HEK293T (cell line): ENCODE data around the gene WDR38.

Experiments
- CTCF ChIA-PET: fragments of 350-600 bp; formaldehyde crosslinking; extraction: SDS; loops from one replicate; lab custom pipeline; 2021; ENCODE audit warnings: antibody characterized with exemption, inconsistent platforms; lab: Yijun Ruan, JAX
- POLR2A ChIA-PET: fragments of 350-600 bp; formaldehyde crosslinking; extraction: SDS; loops from one replicate; lab custom pipeline; 2020; ENCODE audit warnings: antibody characterized with exemption, inconsistent platforms; lab: Yijun Ruan, JAX
- DNase-seq: peaks from one replicate; pipeline ENCODE4 v3.0.0; 2012; ENCODE audit warnings: mixed read lengths; ENCODE audit errors: extremely low spot score
- ARNT ChIP-seq: fragments of 450-650 bp; IDR thresholded peaks from 2 replicates; pipeline ENCODE4 v1.6.1; 2017; ENCODE audit warnings: mild to moderate bottlenecking
- BHLHE40 ChIP-seq: fragments of 450-650 bp; IDR thresholded peaks from 2 replicates; pipeline ENCODE4 v1.6.1; 2016; ENCODE audit warnings: mild to moderate bottlenecking, moderate library complexity, borderline replicate concordance
- CTBP1 ChIP-seq: fragments of 450-650 bp; IDR thresholded peaks from 2 replicates; pipeline ENCODE4 v1.6.1; 2016; ENCODE audit warnings: borderline replicate concordance
- ELF4 ChIP-seq: fragments of 450-650 bp; IDR thresholded peaks from 2 replicates; pipeline ENCODE4 v1.6.1; 2017; ENCODE audit warnings: antibody characterized with exemption
- FOXA1 ChIP-seq: fragments of 450-650 bp; IDR thresholded peaks from 2 replicates; pipeline ENCODE4 v1.6.1; 2016; ENCODE audit warnings: mild to moderate bottlenecking
- FOXK2 ChIP-seq: fragments of 450-650 bp; IDR thresholded peaks from 2 replicates; pipeline ENCODE4 v1.6.1; 2016; ENCODE audit warnings: mild to moderate bottlenecking
- FOXM1 ChIP-seq: fragments of 450-650 bp; IDR thresholded peaks from 2 replicates; pipeline ENCODE4 v1.6.1; 2017; ENCODE audit warnings: mild to moderate bottlenecking, borderline replicate concordance
- HDGF ChIP-seq: fragments of 450-650 bp; IDR thresholded peaks from 2 replicates; pipeline ENCODE4 v1.6.1; 2017; ENCODE audit warnings: antibody characterized with exemption, borderline replicate concordance
- L3MBTL2 ChIP-seq: fragments of 450-650 bp; conservative IDR thresholded peaks from 2 replicates; pipeline ENCODE4 v1.6.1; 2016; ENCODE audit warnings: mild to moderate bottlenecking
- LEF1 ChIP-seq: fragments of 450-650 bp; IDR thresholded peaks from 2 replicates; pipeline ENCODE4 v1.6.1; 2017; ENCODE audit warnings: mild to moderate bottlenecking, borderline replicate concordance
- NFRKB ChIP-seq: fragments of 450-650 bp; IDR thresholded peaks from 2 replicates; pipeline ENCODE4 v1.6.1; 2016; ENCODE audit warnings: mild to moderate bottlenecking, moderate library complexity
- SP1 ChIP-seq: fragments of 450-650 bp; IDR thresholded peaks from 2 replicates; pipeline ENCODE4 v1.6.1; 2017
- SUZ12 ChIP-seq: fragments of 450-650 bp; IDR thresholded peaks from 2 replicates; pipeline ENCODE4 v1.6.1; 2016; ENCODE audit warnings: mild to moderate bottlenecking
- TARDBP ChIP-seq: fragments of 450-650 bp; IDR thresholded peaks from 2 replicates; pipeline ENCODE4 v1.6.1; 2016
- ZNF384 ChIP-seq: fragments of 450-650 bp; IDR thresholded peaks from 2 replicates; pipeline ENCODE4 v1.6.1; 2016
- TF ChIP-seq, protein P1 (sequence below): fragments of 450-650 bp; IDR thresholded peaks from 2 replicates; pipeline ENCODE4 v1.6.1; 2016

WDR38 gene

GRCh38 chr9:124852121-124852828 is 985 bp upstream of the WDR38 start:
- ChIA-PET CTCF (interaction anchor here (0.6 to 8.0 kb wide), 19 partner anchors 9 to 115 kb away, joined by 3 to 244 read pairs (median 6); partner anchors contain the start of genes ARPC5L, NR6A1 and OLFML2A), POLR2A (interaction anchor here (2.0 to 3.4 kb wide), 3 partner anchors 10 to 81 kb away, joined by 8 to 29 read pairs (median 24); partner anchors contain the start of genes ARPC5L, NR6A1, OLFML2A and RPL35)
- DNase-seq: no peak
- TF ChIP-seq SUZ12: no peak
- TF ChIP-seq ELF4: no peak
- TF ChIP-seq, protein P1, sequence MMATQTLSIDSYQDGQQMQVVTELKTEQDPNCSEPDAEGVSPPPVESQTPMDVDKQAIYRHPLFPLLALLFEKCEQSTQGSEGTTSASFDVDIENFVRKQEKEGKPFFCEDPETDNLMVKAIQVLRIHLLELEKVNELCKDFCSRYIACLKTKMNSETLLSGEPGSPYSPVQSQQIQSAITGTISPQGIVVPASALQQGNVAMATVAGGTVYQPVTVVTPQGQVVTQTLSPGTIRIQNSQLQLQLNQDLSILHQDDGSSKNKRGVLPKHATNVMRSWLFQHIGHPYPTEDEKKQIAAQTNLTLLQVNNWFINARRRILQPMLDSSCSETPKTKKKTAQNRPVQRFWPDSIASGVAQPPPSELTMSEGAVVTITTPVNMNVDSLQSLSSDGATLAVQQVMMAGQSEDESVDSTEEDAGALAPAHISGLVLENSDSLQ: no peak
- no peak for TF ChIP-seq ARNT

DNA sequence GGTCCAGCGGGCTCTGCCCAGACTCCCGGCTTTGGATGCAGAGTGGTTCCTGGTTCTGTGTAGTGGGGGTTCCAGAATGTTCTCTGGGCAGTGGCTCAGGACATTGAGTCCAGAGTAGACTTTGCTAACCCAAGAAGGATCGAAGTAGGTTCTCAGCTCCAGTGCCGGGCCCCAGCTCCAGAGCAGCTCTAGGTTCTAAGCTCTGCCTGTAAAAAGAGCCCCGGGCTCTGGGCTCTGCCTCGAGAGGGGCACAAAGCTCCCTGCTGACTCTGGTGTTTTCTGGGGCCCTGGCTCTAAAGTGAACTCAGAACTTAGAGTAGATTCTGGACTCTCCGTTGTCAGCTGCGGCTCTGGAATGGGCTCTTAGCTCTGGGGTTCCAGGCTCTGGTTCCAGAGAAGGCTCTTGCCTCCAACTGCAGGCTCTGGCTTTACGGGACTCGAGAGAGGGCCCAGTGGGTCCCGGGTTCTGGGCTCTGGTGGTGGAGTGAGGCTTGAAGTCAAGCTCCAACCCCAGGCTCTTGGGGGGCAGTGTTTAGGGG is 414 bp downstream of the WDR38 start:
- ChIA-PET POLR2A (interaction anchor here (1.0 to 3.4 kb wide), 4 partner anchors 8 to 82 kb away, joined by 3 to 29 read pairs (median 14); partner anchors contain the start of genes ARPC5L, NR6A1 and RPL35), CTCF (interaction anchor here (0.6 to 8.0 kb wide), 27 partner anchors 8 to 750 kb away, joined by 3 to 244 read pairs (median 5); partner anchors contain the start of genes NR6A1 and OLFML2A)
- DNase-seq: no peak
- TF ChIP-seq HDGF (no peak), CTBP1 (no peak), SUZ12 (no peak), TARDBP (no peak), L3MBTL2 (no peak), ELF4 (no peak), BHLHE40 (no peak), SP1 (no peak)

- CTCF ChIA-PET: interaction anchor here (0.7 to 8.0 kb wide), 8 partner anchors 8 to 750 kb away, joined by 3 to 244 read pairs (median 16); partner anchors contain the start of genes NR6A1 and OLFML2A
- TF ChIP-seq ELF4 (no peak), L3MBTL2 (no peak), BHLHE40 (no peak), ARNT (no peak)
- TF ChIP-seq, protein P1: no peak
- POLR2A ChIA-PET: interaction anchor here (1.0 to 3.4 kb wide), 3 partner anchors 8 to 83 kb away, joined by 3 to 29 read pairs (median 24); partner anchors contain the start of genes ARPC5L, NR6A1 and RPL35
- DNase-seq: no peak
Measured at GRCh38 chr9:124854161-124854560, 901 bp downstream of the WDR38 start.

DNA sequence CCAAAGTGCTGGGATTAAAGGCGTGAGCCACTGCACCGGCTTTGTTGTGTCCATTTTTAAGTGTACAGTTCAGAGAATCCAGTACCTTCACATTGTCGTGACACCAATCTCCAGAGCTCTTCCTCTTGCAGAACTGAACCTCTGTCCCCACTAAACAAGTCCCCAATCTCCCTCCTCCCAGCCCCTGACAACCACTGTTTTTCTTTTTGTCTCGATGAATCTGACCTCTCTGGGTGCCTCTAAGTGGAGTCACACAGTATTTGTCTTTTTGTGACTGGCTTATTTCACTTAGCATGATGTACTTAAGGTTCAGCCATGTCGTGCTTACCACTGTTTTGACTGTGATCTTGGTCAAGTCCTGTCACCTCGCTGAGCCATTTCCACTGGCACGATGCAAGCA is 1.6 kb downstream of the WDR38 start:
- POLR2A ChIA-PET: interaction anchor here (3.2 kb wide), 1 partner anchor 84 kb away, joined by 24 read pairs; the partner anchor contains the start of gene NR6A1

DNA sequence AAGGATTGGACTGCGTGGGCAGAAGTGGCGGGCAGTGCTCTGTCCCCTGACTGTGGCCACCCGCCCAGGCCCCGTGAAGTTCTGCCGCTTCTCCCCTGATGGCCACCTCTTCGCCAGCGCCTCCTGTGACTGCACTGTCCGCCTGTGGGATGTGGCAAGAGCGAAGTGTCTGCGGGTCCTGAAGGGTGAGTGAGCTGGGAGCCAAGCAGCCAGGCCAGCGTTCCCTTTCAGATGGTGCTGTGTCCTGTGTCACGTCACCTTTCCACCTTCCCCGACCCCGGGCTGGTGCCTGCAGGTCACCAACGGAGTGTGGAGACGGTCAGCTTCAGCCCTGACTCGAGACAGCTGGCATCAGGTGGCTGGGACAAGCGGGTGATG is 2.3 kb downstream of the WDR38 start:
- DNase-seq: no peak
- ChIA-PET CTCF (interaction anchor here (1.1 to 8.0 kb wide), 5 partner anchors 14 to 131 kb away, joined by 3 to 244 read pairs (median 9); partner anchors contain the start of genes NR6A1 and OLFML2A), POLR2A (interaction anchor here (0.7 to 2.4 kb wide), 3 partner anchors 15 to 85 kb away, joined by 3 to 14 read pairs (median 3); partner anchors contain the start of gene NR6A1)
- TF ChIP-seq SUZ12 (no peak), FOXK2 (no peak), ELF4 (no peak), ARNT (no peak), NFRKB (no peak), FOXA1 (no peak), L3MBTL2 (no peak), TARDBP (no peak), SP1 (no peak), FOXM1 (no peak), CTBP1 (no peak), ZNF384 (no peak), LEF1 (no peak), HDGF (no peak), BHLHE40 (no peak)

More for the DNA sequence above, 1.6 kb downstream of the WDR38 start:
- CTCF ChIA-PET: interaction anchor here (2.3 to 8.0 kb wide), 3 partner anchors 15 to 81 kb away, joined by 9 to 244 read pairs (median 30); partner anchors contain the start of genes NR6A1 and OLFML2A
- TF ChIP-seq BHLHE40: no peak
- no peak for TF ChIP-seq FOXK2
- no peak for TF ChIP-seq ELF4
- TF ChIP-seq LEF1: no peak
- TF ChIP-seq, protein P1: no peak
- TF ChIP-seq FOXA1: no peak
- no peak for TF ChIP-seq L3MBTL2
- TF ChIP-seq SUZ12: no peak
- no peak for TF ChIP-seq HDGF
- no peak for DNase-seq
